ENCODE measurements around the gene SNRNP48. TPM values are rescaled to one million over a fixed set of nuclear protein-coding genes. Genes with fewer than 3 reads are reported as not detected.

Gene SNRNP48
- total RNA-seq, 4 donors from 2014 or later = 8.8 to 15.3 (median 10.7) TPM

DNA sequence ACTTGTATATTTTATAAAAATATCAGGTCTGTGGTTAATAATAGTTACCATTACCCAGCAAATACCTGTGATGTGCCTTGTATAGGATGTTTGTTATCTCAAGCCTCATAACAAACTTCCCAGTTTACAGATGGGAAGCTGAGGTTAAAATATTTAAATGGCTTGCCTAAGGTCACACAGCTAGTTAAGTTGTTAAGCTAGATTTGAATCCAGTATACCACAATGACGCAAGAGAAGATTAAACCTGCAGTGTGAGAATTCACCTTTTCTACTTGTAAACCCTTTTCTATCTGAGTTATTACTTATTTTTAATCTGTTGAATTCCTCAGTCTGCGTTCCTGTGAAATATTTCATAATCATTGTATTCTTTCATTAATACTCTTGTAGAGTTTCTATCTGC lies 43.6 kb upstream of the SNRNP48 start:
- TF ChIP-seq, protein P1, sequence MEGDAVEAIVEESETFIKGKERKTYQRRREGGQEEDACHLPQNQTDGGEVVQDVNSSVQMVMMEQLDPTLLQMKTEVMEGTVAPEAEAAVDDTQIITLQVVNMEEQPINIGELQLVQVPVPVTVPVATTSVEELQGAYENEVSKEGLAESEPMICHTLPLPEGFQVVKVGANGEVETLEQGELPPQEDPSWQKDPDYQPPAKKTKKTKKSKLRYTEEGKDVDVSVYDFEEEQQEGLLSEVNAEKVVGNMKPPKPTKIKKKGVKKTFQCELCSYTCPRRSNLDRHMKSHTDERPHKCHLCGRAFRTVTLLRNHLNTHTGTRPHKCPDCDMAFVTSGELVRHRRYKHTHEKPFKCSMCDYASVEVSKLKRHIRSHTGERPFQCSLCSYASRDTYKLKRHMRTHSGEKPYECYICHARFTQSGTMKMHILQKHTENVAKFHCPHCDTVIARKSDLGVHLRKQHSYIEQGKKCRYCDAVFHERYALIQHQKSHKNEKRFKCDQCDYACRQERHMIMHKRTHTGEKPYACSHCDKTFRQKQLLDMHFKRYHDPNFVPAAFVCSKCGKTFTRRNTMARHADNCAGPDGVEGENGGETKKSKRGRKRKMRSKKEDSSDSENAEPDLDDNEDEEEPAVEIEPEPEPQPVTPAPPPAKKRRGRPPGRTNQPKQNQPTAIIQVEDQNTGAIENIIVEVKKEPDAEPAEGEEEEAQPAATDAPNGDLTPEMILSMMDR (IDR thresholded peaks at IDR 0.05) = no peak
- TF ChIP-seq POLR2A (IDR thresholded peaks at IDR 0.05) = no peak
- intact Hi-C loops (cut with DNase I; ENCODE audit: low total_unique reads) = no loop called here
- WGBS, 2 donors = 42 to 79% methylated on average over 2 of the region's 2 CpGs
- DNase-seq (ENCODE audit: low spot score in 2 of 2) = no peak
- H3K4me3 ChIP-seq (ENCODE audit: low read depth, poor library complexity, severe bottlenecking) = no peak overlapping the region

DNA sequence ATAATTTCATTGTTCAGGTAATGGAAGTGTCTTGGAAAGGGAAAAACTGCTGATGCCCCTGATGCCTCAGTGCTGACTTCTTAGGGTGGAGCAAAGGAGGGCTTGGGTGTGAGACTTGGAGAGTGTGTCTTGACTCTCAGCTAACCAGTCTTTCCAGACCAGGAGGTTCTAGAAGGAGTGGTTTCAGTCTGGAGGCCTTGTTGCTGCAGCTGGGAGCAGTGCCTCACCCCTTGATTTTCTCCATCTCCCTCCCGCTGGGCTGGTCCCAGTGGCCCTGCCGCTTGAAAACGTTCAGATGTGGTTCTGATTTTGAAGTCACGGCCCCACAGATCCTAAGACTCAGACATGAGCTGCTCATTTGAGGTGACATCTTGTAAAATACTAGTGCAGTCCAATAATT lies 43.1 kb upstream of the SNRNP48 start:
- intact Hi-C loops (cut with DNase I; ENCODE audit: low total_unique reads) = no loop called here
- 49 to 52% methylated on average over 4 of the region's 4 CpGs for WGBS, 2 donors
- no peak overlapping the region for H3K4me3 ChIP-seq (ENCODE audit: low read depth, poor library complexity, severe bottlenecking)
- no peak for TF ChIP-seq POLR2A (IDR thresholded peaks at IDR 0.05)
- TF ChIP-seq, protein P1 (IDR thresholded peaks at IDR 0.05) = no peak
- no peak for DNase-seq (ENCODE audit: low spot score in 2 of 2)

DNA sequence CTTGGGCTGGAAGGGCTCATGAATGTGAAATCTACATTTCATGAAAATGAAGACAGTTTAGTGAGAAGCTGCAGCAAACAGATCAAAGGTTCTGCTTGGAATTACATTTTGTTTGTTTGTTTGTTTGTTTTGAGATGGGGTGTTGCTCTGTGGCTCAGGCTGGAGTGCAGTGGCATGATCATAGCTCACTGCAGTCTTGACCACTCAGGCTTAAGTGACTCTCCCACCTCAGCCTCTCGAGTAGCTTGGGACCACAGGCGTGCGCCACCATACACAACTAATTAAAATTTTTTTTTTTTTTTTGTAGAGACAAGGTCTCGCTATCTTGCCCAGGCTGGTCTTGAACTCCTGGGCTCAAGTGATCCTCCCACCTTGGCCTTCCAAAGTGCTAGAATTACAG lies 42.7 kb upstream of the SNRNP48 start:
- intact Hi-C loops (cut with DNase I; ENCODE audit: low total_unique reads) = no loop called here
- H3K4me3 ChIP-seq (ENCODE audit: low read depth, poor library complexity, severe bottlenecking) = no peak overlapping the region
- TF ChIP-seq, protein P1 (IDR thresholded peaks at IDR 0.05) = no peak
- TF ChIP-seq POLR2A (IDR thresholded peaks at IDR 0.05) = no peak
- DNase-seq (ENCODE audit: low spot score in 2 of 2) = no peak
- 60 to 66% methylated on average over 4 of the region's 4 CpGs for WGBS, 2 donors

DNA sequence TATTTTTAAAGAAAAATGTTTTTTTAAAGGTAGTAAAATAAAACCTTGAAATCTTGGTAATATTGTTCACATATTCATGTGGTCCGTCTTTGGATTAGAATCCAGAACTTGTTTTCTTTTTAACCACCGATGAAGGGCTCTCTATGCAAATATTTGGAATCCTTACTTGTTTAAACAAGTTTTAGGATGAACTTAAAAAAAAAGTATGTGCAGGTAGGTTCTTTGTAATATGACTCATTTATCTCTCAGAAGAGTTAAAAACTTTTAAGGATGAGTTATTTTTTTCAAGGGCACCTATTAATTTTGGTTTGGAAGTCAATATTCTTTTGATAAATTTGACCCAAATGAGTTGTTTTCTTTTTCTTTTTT lies 39.6 kb upstream of the SNRNP48 start:
- TF ChIP-seq, protein P1 (IDR thresholded peaks at IDR 0.05) = no peak
- no peak for TF ChIP-seq POLR2A (IDR thresholded peaks at IDR 0.05)
- WGBS, 2 donors = 47 to 50% methylated on average over 2 of the region's 2 CpGs
- no peak overlapping the region for H3K4me3 ChIP-seq (ENCODE audit: low read depth, poor library complexity, severe bottlenecking)
- intact Hi-C loops (cut with DNase I; ENCODE audit: low total_unique reads) = no loop called here
- DNase-seq (ENCODE audit: low spot score in 2 of 2) = no peak

DNA sequence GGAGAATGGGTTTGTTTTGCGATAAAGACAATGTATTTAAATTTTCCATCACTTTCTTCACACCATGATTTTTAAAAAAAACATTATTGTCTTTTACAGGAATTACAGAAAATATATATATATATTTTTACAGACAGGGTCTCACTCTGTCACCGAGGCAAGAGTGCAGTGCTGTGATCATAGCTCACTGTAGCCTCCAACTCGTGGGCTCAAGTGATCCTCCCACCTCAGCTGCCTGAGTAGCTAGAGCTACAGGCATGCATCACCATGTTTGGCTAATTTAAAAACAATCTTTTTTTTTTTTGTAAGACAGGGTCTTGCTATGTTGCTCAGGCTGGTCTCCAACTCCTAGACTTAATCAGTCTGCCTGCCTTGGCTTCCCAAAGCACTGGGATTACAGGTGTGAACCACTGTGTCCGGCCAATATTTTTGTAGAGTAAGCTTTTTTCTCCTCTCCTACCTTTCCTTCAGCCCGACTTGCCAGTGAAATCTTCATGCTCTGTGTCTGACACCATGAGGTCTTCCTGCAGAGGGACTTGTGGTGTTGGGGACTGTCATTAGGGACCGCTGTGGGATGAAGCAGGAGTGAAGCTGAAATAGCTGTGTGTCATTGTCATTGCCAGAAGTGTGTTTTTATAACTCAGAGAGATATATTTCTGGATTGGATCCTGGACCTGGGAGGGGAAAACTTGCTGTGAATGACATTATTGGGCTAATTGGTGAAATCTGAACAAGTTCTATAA lies 35.3 kb upstream of the SNRNP48 start:
- WGBS, 2 donors = 46 to 47% methylated on average over 6 of the region's 6 CpGs
- no peak for DNase-seq (ENCODE audit: low spot score in 2 of 2)
- intact Hi-C loops (cut with DNase I; ENCODE audit: low total_unique reads) = no loop called here
- TF ChIP-seq, protein P1 (IDR thresholded peaks at IDR 0.05) = no peak
- TF ChIP-seq POLR2A (IDR thresholded peaks at IDR 0.05) = no peak
- no peak overlapping the region for H3K4me3 ChIP-seq (ENCODE audit: low read depth, poor library complexity, severe bottlenecking)

DNA sequence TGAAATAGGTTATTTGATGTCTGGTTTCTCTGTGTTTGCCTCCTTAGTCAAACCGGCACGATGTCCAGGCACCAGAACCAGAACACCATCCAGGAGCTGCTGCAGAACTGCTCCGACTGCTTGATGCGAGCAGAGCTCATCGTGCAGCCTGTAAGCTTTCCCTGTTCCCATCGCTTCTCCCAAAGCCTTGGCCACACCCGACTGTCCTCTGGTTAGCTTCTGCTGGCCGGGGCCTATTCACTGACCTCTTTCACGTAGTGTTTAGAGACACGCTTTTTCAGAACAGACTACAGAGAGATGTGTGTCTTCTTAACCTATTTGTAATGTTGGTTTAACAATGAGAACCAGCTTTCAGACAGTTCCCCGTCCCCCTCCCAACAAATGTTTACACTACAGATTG lies 34.3 kb upstream of the SNRNP48 start:
- no peak for DNase-seq (ENCODE audit: low spot score in 2 of 2)
- no peak overlapping the region for H3K4me3 ChIP-seq (ENCODE audit: low read depth, poor library complexity, severe bottlenecking)
- intact Hi-C loops (cut with DNase I; ENCODE audit: low total_unique reads) = no loop called here
- no peak for TF ChIP-seq POLR2A (IDR thresholded peaks at IDR 0.05)
- TF ChIP-seq, protein P1 (IDR thresholded peaks at IDR 0.05) = no peak
- WGBS, 2 donors = 56 to 66% methylated on average over 11 of the region's 11 CpGs
